HepG2 (cell line): ENCODE results near the gene ERC1. TPM values are rescaled to one million over a fixed set of nuclear protein-coding genes. Genes with fewer than 3 reads are reported as not detected.
A peak's percentile ranks its signal among the peaks of the same experiment; 100 is the strongest.

Experiments used
- ARNTL ChIP-seq: sonication (generic); formaldehyde crosslinking; IDR thresholded peaks from 2 replicates; pipeline ENCODE4 v1.4.0; 2020; ENCODE audit warnings: mild to moderate bottlenecking, missing genetic modification reagents
- ELF3 ChIP-seq: IDR thresholded peaks from 2 replicates; pipeline ENCODE4 v1.6.1; 2016; ENCODE audit warnings: missing genetic modification reagents, missing compliant biosample characterization
- ELF4 ChIP-seq: sonication (generic); formaldehyde crosslinking; IDR thresholded peaks from 2 replicates; pipeline ENCODE4 v1.5.0; 2020; ENCODE audit warnings: missing genetic modification reagents, mild to moderate bottlenecking, moderate library complexity, borderline replicate concordance
- FOSL2 ChIP-seq: sonication (generic); formaldehyde crosslinking; IDR thresholded peaks from 2 replicates; pipeline ENCODE4 v1.4.0; 2020; ENCODE audit warnings: missing genetic modification reagents
- FOXO1 ChIP-seq: sonication (generic); formaldehyde crosslinking; IDR thresholded peaks from 2 replicates; pipeline ENCODE4 v1.4.0; 2020; ENCODE audit warnings: missing genetic modification reagents
- HCFC1 ChIP-seq: fragments of 150-350 bp; IDR thresholded peaks from 2 replicates; pipeline ENCODE4 v1.6.1; 2014; ENCODE audit warnings: low read depth, low read length
- HNRNPL ChIP-seq: fragments of 200-400 bp; formaldehyde crosslinking; IDR thresholded peaks from 2 replicates; pipeline ENCODE4 v1.6.1; 2017; ENCODE audit warnings: mild to moderate bottlenecking, low read depth, low read length
- JUN ChIP-seq: sonication (generic); formaldehyde crosslinking; IDR thresholded peaks from 2 replicates; pipeline ENCODE4 v1.4.0; 2020; ENCODE audit warnings: mild to moderate bottlenecking, missing genetic modification reagents
- KAT8 ChIP-seq: IDR thresholded peaks from 2 replicates; pipeline ENCODE4 v1.6.1; 2016; ENCODE audit warnings: missing genetic modification reagents, missing compliant biosample characterization
- LBX2 ChIP-seq: sonication (generic); formaldehyde crosslinking; IDR thresholded peaks from 2 replicates; pipeline ENCODE4 v1.5.0; 2020; ENCODE audit warnings: missing genetic modification reagents, mild to moderate bottlenecking, borderline replicate concordance
- NCOA2 ChIP-seq: sonication (generic); formaldehyde crosslinking; IDR thresholded peaks from 2 replicates; pipeline ENCODE4 v1.8.0; 2022; ENCODE audit warnings: inconsistent platforms
- RARA ChIP-seq: IDR thresholded peaks from 2 replicates; pipeline ENCODE4 v1.6.1; 2016; ENCODE audit warnings: missing genetic modification reagents, missing compliant biosample characterization
- RBM39 ChIP-seq: fragments of 200-400 bp; formaldehyde crosslinking; IDR thresholded peaks from one replicate; pipeline ENCODE4 v1.6.1; 2018; ENCODE audit warnings: antibody characterized with exemption, mild to moderate bottlenecking, low read depth, low read length; ENCODE audit not compliant: poor library complexity, severe bottlenecking
- SAP130 ChIP-seq: IDR thresholded peaks from 2 replicates; pipeline ENCODE4 v1.6.1; 2016; ENCODE audit warnings: low read depth
- SIN3A ChIP-seq: IDR thresholded peaks from 2 replicates; pipeline ENCODE4 v1.6.1; 2011; ENCODE audit warnings: low read depth, mild to moderate bottlenecking, control low read depth, low read length, borderline replicate concordance
- SKI ChIP-seq: fragments of 450-650 bp; IDR thresholded peaks from one replicate; pipeline ENCODE4 v1.6.1; 2018; ENCODE audit warnings: mild to moderate bottlenecking; ENCODE audit not compliant: partially characterized antibody
- SMAD1 ChIP-seq: sonication (generic); formaldehyde crosslinking; IDR thresholded peaks from 2 replicates; pipeline ENCODE4 v1.4.0; 2020; ENCODE audit warnings: missing genetic modification reagents, low read depth, mild to moderate bottlenecking, borderline replicate concordance
- SOX13 ChIP-seq, 3 experiments: fragments of 450-650 bp in 1 of 3; sonication (generic) in 1 of 3; formaldehyde crosslinking in 1 of 3; IDR thresholded peaks in 2 of 3; conservative IDR thresholded peaks in 1 of 3; 2 replicates each; pipeline versions ENCODE4 v1.5.0 to v1.6.1; 2016 to 2020; ENCODE audit warnings: antibody characterized with exemption in 1 of 3, mild to moderate bottlenecking in 1 of 3, missing compliant biosample characterization in 1 of 3, missing genetic modification reagents in 1 of 3, moderate library complexity in 1 of 3
- TEAD3 ChIP-seq: optimal IDR thresholded peaks from 2 replicates; pipeline ENCODE3; 2016; ENCODE audit warnings: borderline replicate concordance
- ZBTB1 ChIP-seq: sonication (generic); formaldehyde crosslinking; IDR thresholded peaks from 2 replicates; pipeline ENCODE4 v1.4.0; 2020; ENCODE audit warnings: missing genetic modification reagents, borderline replicate concordance
- ZBTB8A ChIP-seq: sonication (generic); formaldehyde crosslinking; IDR thresholded peaks from 2 replicates; pipeline ENCODE4 v1.4.0; 2020; ENCODE audit warnings: mild to moderate bottlenecking, low read depth, missing genetic modification reagents, borderline replicate concordance
- ZGPAT ChIP-seq: IDR thresholded peaks from 2 replicates; pipeline ENCODE4 v1.6.1; 2016; ENCODE audit warnings: mild to moderate bottlenecking
- ZNF253 ChIP-seq: sonication (generic); formaldehyde crosslinking; IDR thresholded peaks from 2 replicates; pipeline ENCODE4 v1.8.0; 2022; ENCODE audit warnings: mild to moderate bottlenecking, missing genetic modification reagents, borderline replicate concordance
- ZNF263 ChIP-seq: sonication (generic); formaldehyde crosslinking; IDR thresholded peaks from 2 replicates; pipeline ENCODE4 v1.4.0; 2020; ENCODE audit warnings: missing genetic modification reagents
- ZNF629 ChIP-seq: sonication (generic); formaldehyde crosslinking; conservative IDR thresholded peaks from 2 replicates; pipeline ENCODE4 v1.5.0; 2020; ENCODE audit warnings: missing genetic modification reagents
- ZNF652 ChIP-seq: IDR thresholded peaks from 2 replicates; pipeline ENCODE4 v1.6.1; 2016; ENCODE audit warnings: low read depth, borderline replicate concordance
- ZNF691 ChIP-seq: sonication (generic); formaldehyde crosslinking; IDR thresholded peaks from 2 replicates; pipeline ENCODE4 v1.4.0; 2020; ENCODE audit warnings: missing genetic modification reagents, low read depth, mild to moderate bottlenecking, borderline replicate concordance
- ZNF7 ChIP-seq: IDR thresholded peaks from 2 replicates; pipeline ENCODE4 v1.6.1; 2016; ENCODE audit warnings: missing biosample characterization, missing genetic modification reagents
- ZNF761 ChIP-seq: sonication (generic); formaldehyde crosslinking; conservative IDR thresholded peaks from 2 replicates; pipeline ENCODE4 v1.4.0; 2020; ENCODE audit warnings: mild to moderate bottlenecking, missing genetic modification reagents
- polyA plus RNA-seq, 8 experiments: library from polyadenylated mRNA; depleted of rRNA in 3 of 8; stranded (reverse) in 7 of 8; unstranded in 1 of 8; fragments of >200 nt; fragmentation: Illumina TruSeq in 4 of 8; extraction: Trizol in 4 of 8; gene quantifications; 2 replicates each; pipeline versions ENCODE4 v1.2.1 to v1.2.3, GENCODE V29; 2011 to 2016; ENCODE audit warnings: low read depth in 4 of 8, missing spikeins in 1 of 8, mixed read lengths in 1 of 8; ENCODE audit not compliant: insufficient read depth in 1 of 8
- total RNA-seq, 5 experiments: library from RNA; depleted of rRNA; stranded (reverse); fragments of >200 nt; fragmentation: Illumina TruSeq; extraction: Trizol; gene quantifications; 2 replicates each; pipeline ENCODE4 v1.2.3, GENCODE V29; 2016; ENCODE audit warnings: low read depth in 1 of 5

Gene ERC1
- total and polyA plus RNA-seq, 2 of the 13 experiments (the other 11 are each of a cell fraction or from before 2014, with no cell fraction given) = 6.1 to 12.4 TPM

GRCh38 chr12:1518591-1519516, 527.8 kb downstream of the ERC1 start (continued):
- no peak for TF ChIP-seq SMAD1 (CRISPR knock-in tag)
- no peak for TF ChIP-seq ZNF652 (CRISPR knock-in tag)
- TF ChIP-seq SOX13 (IDR thresholded peaks at IDR 0.05) = no peak
- peak in 1 of 2 experiments; percentile 34; a peak in 1 of 4 replicates for TF ChIP-seq SOX13 (CRISPR knock-in tag; conservative IDR thresholded peaks at IDR 0.05 in 1 of 2, IDR thresholded peaks at IDR 0.05 in 1 of 2)
- TF ChIP-seq HNRNPL = 0 out of 2 replicates have a peak, but pooled peaks have one; percentile 46
- TF ChIP-seq ZNF629 (CRISPR knock-in tag) = no peak
- no peak for TF ChIP-seq ZNF691 (CRISPR knock-in tag)
- TF ChIP-seq ZNF263 (CRISPR knock-in tag) = 0 out of 2 replicates have a peak, but pooled peaks have one; percentile 13
- TF ChIP-seq TEAD3 (CRISPR knock-in tag) = peak; percentile 14
- no peak for TF ChIP-seq LBX2 (CRISPR knock-in tag)
- TF ChIP-seq HCFC1 = no peak
- TF ChIP-seq ARNTL (CRISPR knock-in tag) = no peak
- no peak for TF ChIP-seq ZGPAT (CRISPR knock-in tag)
- TF ChIP-seq ZNF761 = no peak
- TF ChIP-seq FOXO1 (CRISPR knock-in tag) = peak; percentile 55; the same call in 1 of the 2 replicates
- TF ChIP-seq SAP130 (CRISPR knock-in tag) = peak; percentile 60
- TF ChIP-seq RBM39 = no peak
- TF ChIP-seq RARA (CRISPR knock-in tag) = peak; percentile 78
- no peak for TF ChIP-seq JUN (CRISPR knock-in tag)
- peak; percentile 40; the same call in 1 of the 2 replicates for TF ChIP-seq ELF3
- TF ChIP-seq SKI = peak; percentile 53
- no peak for TF ChIP-seq NCOA2 (CRISPR knock-in tag)
- peak; percentile 72; the same call in 1 of the 2 replicates for TF ChIP-seq ZNF7 (CRISPR knock-in tag)
- no peak for TF ChIP-seq ZBTB1 (CRISPR knock-in tag)
- TF ChIP-seq ELF4 (CRISPR knock-in tag) = no peak
- TF ChIP-seq ZNF253 = no peak
- peak; percentile 94 for TF ChIP-seq FOSL2 (CRISPR knock-in tag)
- TF ChIP-seq KAT8 (CRISPR knock-in tag) = no peak
- TF ChIP-seq SIN3A = no peak
- TF ChIP-seq ZBTB8A (CRISPR knock-in tag) = no peak
